H1 (cell line): Measurements from ENCODE around the gene ROBO4. TPM values are rescaled to one million over a fixed set of nuclear protein-coding genes. Genes with fewer than 3 reads are reported as not detected.

ENCODE experiments used
- CTCF ChIA-PET: fragments of 300-600 bp; sonication (Branson Sonifier 250); formaldehyde crosslinking; loops from one replicate; lab custom pipeline; 2021; ENCODE audit not compliant: partially characterized antibody; lab: Charles Lee
- POLR2A ChIA-PET: fragments of 300-600 bp; sonication (Branson Sonifier 250); formaldehyde crosslinking; loops from one replicate; lab custom pipeline; 2021; ENCODE audit warnings: inconsistent platforms; ENCODE audit not compliant: partially characterized antibody; lab: Charles Lee
- DNase-seq, 2 experiments: peaks; one replicate each; pipeline versions ENCODE4 v3.0.0 to v3.0.0-alpha.2; 2010 to 2022; ENCODE audit warnings: low spot score in 2 of 2, low read depth in 1 of 2, mixed read lengths in 1 of 2
- FAIRE-seq: peaks from 2 replicates; lab custom pipeline; 2011; peaks lifted over from hg19 to GRCh38; lab: Jason Lieb, UNC
- H2AFZ ChIP-seq: 2 replicates; pipeline ENCODE4 v1.8.1; 2012; ENCODE audit warnings: low read length, inconsistent platforms
- H2AK5ac ChIP-seq: 2 replicates; pipeline ENCODE4 v1.6.1; 2013; ENCODE audit warnings: low read depth, low read length
- H2BK120ac ChIP-seq: replicated peaks from 2 replicates; pipeline ENCODE3; 2013; ENCODE audit warnings: low read depth, low read length, inconsistent platforms
- H2BK12ac ChIP-seq: 2 replicates; pipeline ENCODE4 v1.6.1; 2013; ENCODE audit warnings: low read depth, low read length
- H2BK15ac ChIP-seq: 2 replicates; pipeline ENCODE4 v1.6.1; 2013; ENCODE audit warnings: low read length
- H2BK20ac ChIP-seq: 2 replicates; pipeline ENCODE4 v1.6.1; 2013; ENCODE audit warnings: low read length
- H2BK5ac ChIP-seq: 2 replicates; pipeline ENCODE4 v1.6.1; 2013; ENCODE audit warnings: low read depth, low read length
- H3K14ac ChIP-seq: 2 replicates; pipeline ENCODE4 v1.6.1; 2013; ENCODE audit warnings: inconsistent platforms; ENCODE audit not compliant: insufficient read length
- H3K18ac ChIP-seq: 2 replicates; pipeline ENCODE4 v1.6.1; 2013; ENCODE audit warnings: low read length; ENCODE audit errors: extremely low read depth
- H3K23ac ChIP-seq: 2 replicates; pipeline ENCODE4 v1.6.1; 2013; ENCODE audit warnings: inconsistent platforms; ENCODE audit not compliant: insufficient read length
- H3K23me2 ChIP-seq: 2 replicates; pipeline ENCODE4 v1.6.1; 2013; ENCODE audit warnings: low read depth, low read length
- H3K27ac ChIP-seq: 2 replicates; pipeline ENCODE4 v1.6.1; 2011; ENCODE audit warnings: low read depth, low read length, inconsistent platforms
- H3K27me3 ChIP-seq, 4 experiments: replicated peaks in 1 of 4; 1 replicate in 1 of 4; 2 replicates in 3 of 4; pipeline versions ENCODE4 v1.6.1 to v1.8.1; 2011 to 2013; ENCODE audit warnings: low read length in 3 of 4, mild to moderate bottlenecking in 3 of 4, inconsistent platforms in 2 of 4, mixed read lengths in 2 of 4, moderate library complexity in 1 of 4; ENCODE audit not compliant: control insufficient read depth in 3 of 4, insufficient read depth in 3 of 4; ENCODE audit errors: extremely low read depth in 1 of 4
- H3K36me3 ChIP-seq, 4 experiments: 2 replicates each; pipeline versions ENCODE4 v1.6.1 to v1.8.1; 2011 to 2013; ENCODE audit warnings: mild to moderate bottlenecking in 4 of 4, low read length in 3 of 4, moderate library complexity in 2 of 4, control low read depth in 1 of 4, inconsistent platforms in 1 of 4; ENCODE audit not compliant: insufficient read depth in 4 of 4, control insufficient read depth in 2 of 4
- H3K4ac ChIP-seq: replicated peaks from 2 replicates; pipeline ENCODE3; 2013; ENCODE audit warnings: low read length, low read depth, mixed read lengths, inconsistent platforms; ENCODE audit not compliant: insufficient read length
- H3K4me1 ChIP-seq, 4 experiments: replicated peaks in 1 of 4; 1 replicate in 1 of 4; 2 replicates in 3 of 4; pipeline versions ENCODE4 v1.6.1 to v1.8.1; 2011 to 2013; ENCODE audit warnings: low read length in 3 of 4, inconsistent platforms in 2 of 4, mixed read lengths in 1 of 4; ENCODE audit not compliant: insufficient read depth in 4 of 4, control insufficient read depth in 3 of 4
- H3K4me2 ChIP-seq, 2 experiments: 2 replicates each; pipeline versions ENCODE4 v1.6.1 to v1.8.1; 2011 to 2013; ENCODE audit warnings: low read depth in 2 of 2, low read length in 2 of 2, control low read depth in 1 of 2, inconsistent platforms in 1 of 2, mild to moderate bottlenecking in 1 of 2; ENCODE audit not compliant: insufficient read depth in 1 of 2
- H3K4me3 ChIP-seq, 4 experiments: fragments of 200-600, 300-600 bp in 1 of 4; sonication (generic), shearing (Covaris generic), sonication (Bioruptor Twin) in 1 of 4; 2 replicates each; pipeline versions ENCODE4 v1.5.1 to v1.8.1; 2011 to 2016; ENCODE audit warnings: low read length in 4 of 4, low read depth in 3 of 4, control low read depth in 2 of 4, inconsistent platforms in 2 of 4, mild to moderate bottlenecking in 2 of 4, mixed read lengths in 1 of 4, moderate library complexity in 1 of 4; ENCODE audit not compliant: insufficient read depth in 2 of 4; ENCODE audit errors: extremely low read depth in 1 of 4
- H3K56ac ChIP-seq: replicated peaks from 2 replicates; pipeline ENCODE3; 2013; ENCODE audit warnings: low read depth, mild to moderate bottlenecking, mixed read lengths, low read length, inconsistent platforms; ENCODE audit not compliant: insufficient read length
- H3K79me1 ChIP-seq: 2 replicates; pipeline ENCODE4 v1.6.1; 2013; ENCODE audit warnings: low read depth, low read length, control low read depth
- H3K79me2 ChIP-seq, 2 experiments: 2 replicates each; pipeline versions ENCODE4 v1.6.1 to v1.8.1; 2012 to 2013; ENCODE audit warnings: low read length in 2 of 2, mild to moderate bottlenecking in 2 of 2, inconsistent platforms in 1 of 2; ENCODE audit not compliant: insufficient read depth in 2 of 2, control insufficient read depth in 1 of 2
- H3K9ac ChIP-seq, 4 experiments: replicated peaks in 1 of 4; 1 replicate in 1 of 4; 2 replicates in 3 of 4; pipeline versions ENCODE4 v1.6.1 to v1.8.1; 2011 to 2013; ENCODE audit warnings: low read depth in 3 of 4, low read length in 3 of 4, control low read depth in 2 of 4, mild to moderate bottlenecking in 2 of 4, moderate library complexity in 2 of 4, inconsistent platforms in 1 of 4; ENCODE audit errors: extremely low read depth in 1 of 4
- H3K9me3 ChIP-seq, 2 experiments: 2 replicates each; pipeline versions ENCODE4 v1.6.1 to v1.8.1; 2012 to 2013; ENCODE audit warnings: mild to moderate bottlenecking in 2 of 2, moderate library complexity in 2 of 2, control low read depth in 1 of 2, inconsistent platforms in 1 of 2, low read depth in 1 of 2, low read length in 1 of 2, mixed read lengths in 1 of 2; ENCODE audit not compliant: insufficient read depth in 2 of 2
- H4K20me1 ChIP-seq, 2 experiments: replicated peaks in 1 of 2; 2 replicates each; pipeline versions ENCODE3 to v1.8.1; 2011 to 2013; ENCODE audit warnings: inconsistent platforms in 2 of 2, low read length in 2 of 2, mild to moderate bottlenecking in 1 of 2; ENCODE audit not compliant: insufficient read depth in 2 of 2, control insufficient read depth in 1 of 2
- H4K5ac ChIP-seq: 2 replicates; pipeline ENCODE4 v1.6.1; 2013; ENCODE audit warnings: low read length, low read depth, mixed read lengths, inconsistent platforms; ENCODE audit not compliant: insufficient read length
- H4K8ac ChIP-seq: 2 replicates; pipeline ENCODE4 v1.8.0; 2013; ENCODE audit warnings: mild to moderate bottlenecking, moderate library complexity, low read length, inconsistent platforms; ENCODE audit not compliant: insufficient read depth; ENCODE audit errors: extremely low read depth
- H4K91ac ChIP-seq: replicated peaks from 2 replicates; pipeline ENCODE3; 2013; ENCODE audit warnings: low read length, mixed read lengths, inconsistent platforms; ENCODE audit not compliant: insufficient read length
- POLR2AphosphoS5 ChIP-seq: IDR thresholded peaks from 2 replicates; pipeline ENCODE4 v1.6.1; 2011; ENCODE audit warnings: low read depth, low read length
- RAD21 ChIP-seq, 2 experiments: IDR thresholded peaks in 1 of 2; conservative IDR thresholded peaks in 1 of 2; 2 replicates each; pipeline ENCODE4 v1.6.1; 2011; ENCODE audit warnings: low read depth in 2 of 2, low read length in 2 of 2, improper control_type of control experiment in 1 of 2, inconsistent platforms in 1 of 2, mild to moderate bottlenecking in 1 of 2, moderate library complexity in 1 of 2
- RFX5 ChIP-seq: IDR thresholded peaks from 2 replicates; pipeline ENCODE4 v1.6.1; 2011; ENCODE audit warnings: low read depth, low read length, improper control_type of control experiment, borderline replicate concordance
- RXRA ChIP-seq: IDR thresholded peaks from 2 replicates; pipeline ENCODE4 v1.6.1; 2011; ENCODE audit warnings: low read depth, mild to moderate bottlenecking, low read length, moderate library complexity; ENCODE audit not compliant: insufficient read depth
- SAP30 ChIP-seq: fragments of 300-600 bp; sonication (generic); IDR thresholded peaks from 2 replicates; pipeline ENCODE4 v1.7.1; 2012; ENCODE audit warnings: low read length, moderate library complexity, mild to moderate bottlenecking, inconsistent platforms; ENCODE audit not compliant: insufficient read depth, insufficient replicate concordance
- SRF ChIP-seq: IDR thresholded peaks from 2 replicates; pipeline ENCODE4 v1.6.1; 2011; ENCODE audit warnings: mild to moderate bottlenecking, low read depth, low read length, moderate library complexity
- TAF7 ChIP-seq: optimal IDR thresholded peaks from 2 replicates; pipeline ENCODE3; 2011; ENCODE audit warnings: low read depth, mild to moderate bottlenecking, inconsistent platforms, low read length, moderate library complexity, borderline replicate concordance
- WGBS, 2 experiments: shearing (Covaris generic) in 1 of 2; methylation state at CpG; one replicate each; pipeline versions ENCODE4 v1.1.6 to v1.1.7; 2013 to 2015; ENCODE audit warnings: low lambda C conversion rate in 2 of 2, mixed read lengths in 2 of 2, inconsistent platforms in 1 of 2, low coverage in 1 of 2, missing lambda C conversion rate in 1 of 2; ENCODE audit not compliant: insufficient replicate concordance in 2 of 2, insufficient coverage in 1 of 2, insufficient read length in 1 of 2; ENCODE audit errors: extremely low coverage in 1 of 2, missing lambda C conversion rate in 1 of 2; 5-methylcytosine and 5-hydroxymethylcytosine counted together
- polyA plus RNA-seq, 7 experiments: library from polyadenylated mRNA; depleted of rRNA in 3 of 7; stranded (reverse) in 5 of 7; unstranded in 2 of 7; fragments of >200 nt in 5 of 7; fragments of 200-250 nt in 2 of 7; gene quantifications; 1 replicate in 5 of 7; 2 replicates in 1 of 7; 4 replicates in 1 of 7; pipeline versions ENCODE4 v1.2.1 to v1.2.3, GENCODE V29; 2011 to 2013; ENCODE audit warnings: missing spikeins in 2 of 7, mixed read lengths in 2 of 7
- total RNA-seq: library from RNA; stranded (reverse); fragmentation: NEBNext Ultra II Directional; extraction: Animal tissue kit (Norgen Biotek cat#: 25700); gene quantifications from 2 replicates; pipeline ENCODE4 v1.2.1, GENCODE V29; 2021
- TF ChIP-seq, protein P1 (sequence below), 3 experiments: IDR thresholded peaks; 1 replicate in 2 of 3; 2 replicates in 1 of 3; pipeline versions ENCODE4 v1.5.1 to v1.6.1; 2011; ENCODE audit warnings: low read length in 3 of 3, mild to moderate bottlenecking in 3 of 3, inconsistent platforms in 2 of 3, low read depth in 1 of 3, moderate library complexity in 1 of 3; ENCODE audit not compliant: insufficient read depth in 1 of 3; ENCODE audit errors: control extremely low read depth in 1 of 3
- TF ChIP-seq, protein P2 (sequence below): IDR thresholded peaks from 2 replicates; pipeline ENCODE4 v1.6.1; 2011; ENCODE audit warnings: low read length, improper control_type of control experiment

ROBO4 gene
- total and polyA plus RNA-seq, 2 of the 8 experiments (the other 6 are each of a cell fraction or from before 2014, with no cell fraction given) = 0.03 TPM; not detected in 1

DNA sequence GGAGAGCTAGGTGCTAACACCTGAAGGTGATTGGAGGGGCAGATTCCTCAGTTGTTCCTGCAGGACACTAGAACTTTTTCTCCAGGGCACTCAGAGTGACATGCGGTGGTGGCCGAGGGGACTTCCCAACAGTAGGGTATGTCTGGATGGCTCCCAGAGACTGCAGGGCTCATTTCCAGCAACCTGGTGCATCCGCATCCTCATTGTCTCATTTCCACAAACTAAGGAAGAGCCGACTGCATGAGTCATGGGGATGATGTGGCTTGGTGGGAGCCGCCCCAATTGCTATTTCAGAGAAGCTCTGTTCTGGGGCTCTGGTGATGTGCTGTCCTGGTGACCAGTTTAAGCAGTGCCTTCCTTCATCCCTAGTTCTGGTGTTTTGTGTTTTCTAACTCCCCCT is 2.8 kb upstream of the ROBO4 start:
- Histone ChIP-seq H3K9ac (no peak overlapping the region), H2BK120ac (no peak overlapping the region), H2BK15ac (no peak overlapping the region), H4K20me1 (no peaks in the 10 kb centered on the region), H3K4me1 (peaks cover 0 to 2% (median 1%) of the 10 kb centered on the region in 4 experiments; a peak in 3 of 7 replicates), H3K36me3 (no peaks in the 10 kb centered on the region), H3K9me3 (no peaks in the 10 kb centered on the region), H3K27me3 (peaks cover 0 to 6% (median 0%) of the 10 kb centered on the region in 4 experiments; a peak in 3 of 7 replicates), H3K23ac (no peak overlapping the region), H2AFZ (no peak overlapping the region), H2BK5ac (no peak overlapping the region), H3K4me3 (no peak overlapping the region), H3K23me2 (no peaks in the 10 kb centered on the region), H4K5ac (no peak overlapping the region), H4K8ac (no peak overlapping the region), H3K56ac (no peak overlapping the region), H3K79me2 (no peaks in the 10 kb centered on the region), H3K18ac (peak overlapping the region; percentile 13; the same call in 1 of the 2 replicates), H2AK5ac (no peak overlapping the region), H3K79me1 (no peaks in the 10 kb centered on the region), H3K14ac (no peak overlapping the region), H3K4me2 (no peak overlapping the region), H3K27ac (no peak overlapping the region), H2BK12ac (no peak overlapping the region), H4K91ac (no peak overlapping the region), H3K4ac (no peak overlapping the region), H2BK20ac (no peak overlapping the region)
- POLR2A ChIA-PET = no interaction called here
- 80% methylated on average over 5 of the region's 5 CpGs; no CpG with 5 or more reads in 1 of the 2 experiments for WGBS, 2 experiments
- CTCF ChIA-PET = interaction anchor here (0.6 to 4.1 kb wide), 10 partner anchors 8 to 190 kb away, joined by 3 to 13 read pairs (median 6); partner anchors contain the start of gene HEPACAM
- FAIRE-seq (no peak), DNase-seq (peak in 1 of 2 experiments; percentile 43)
- TF ChIP-seq POLR2AphosphoS5 = no peak
- TF ChIP-seq SAP30 = no peak
- TF ChIP-seq RFX5 = no peak
- TF ChIP-seq, protein P1, sequence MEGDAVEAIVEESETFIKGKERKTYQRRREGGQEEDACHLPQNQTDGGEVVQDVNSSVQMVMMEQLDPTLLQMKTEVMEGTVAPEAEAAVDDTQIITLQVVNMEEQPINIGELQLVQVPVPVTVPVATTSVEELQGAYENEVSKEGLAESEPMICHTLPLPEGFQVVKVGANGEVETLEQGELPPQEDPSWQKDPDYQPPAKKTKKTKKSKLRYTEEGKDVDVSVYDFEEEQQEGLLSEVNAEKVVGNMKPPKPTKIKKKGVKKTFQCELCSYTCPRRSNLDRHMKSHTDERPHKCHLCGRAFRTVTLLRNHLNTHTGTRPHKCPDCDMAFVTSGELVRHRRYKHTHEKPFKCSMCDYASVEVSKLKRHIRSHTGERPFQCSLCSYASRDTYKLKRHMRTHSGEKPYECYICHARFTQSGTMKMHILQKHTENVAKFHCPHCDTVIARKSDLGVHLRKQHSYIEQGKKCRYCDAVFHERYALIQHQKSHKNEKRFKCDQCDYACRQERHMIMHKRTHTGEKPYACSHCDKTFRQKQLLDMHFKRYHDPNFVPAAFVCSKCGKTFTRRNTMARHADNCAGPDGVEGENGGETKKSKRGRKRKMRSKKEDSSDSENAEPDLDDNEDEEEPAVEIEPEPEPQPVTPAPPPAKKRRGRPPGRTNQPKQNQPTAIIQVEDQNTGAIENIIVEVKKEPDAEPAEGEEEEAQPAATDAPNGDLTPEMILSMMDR (IDR thresholded peaks at IDR 0.05; ENCODE audit: control extremely low read depth in 1 of 3, insufficient read depth in 1 of 3, low read depth in 1 of 3, low read length in 3 of 3) = no peak
- no peak for TF ChIP-seq SRF
- TF ChIP-seq, protein P2, sequence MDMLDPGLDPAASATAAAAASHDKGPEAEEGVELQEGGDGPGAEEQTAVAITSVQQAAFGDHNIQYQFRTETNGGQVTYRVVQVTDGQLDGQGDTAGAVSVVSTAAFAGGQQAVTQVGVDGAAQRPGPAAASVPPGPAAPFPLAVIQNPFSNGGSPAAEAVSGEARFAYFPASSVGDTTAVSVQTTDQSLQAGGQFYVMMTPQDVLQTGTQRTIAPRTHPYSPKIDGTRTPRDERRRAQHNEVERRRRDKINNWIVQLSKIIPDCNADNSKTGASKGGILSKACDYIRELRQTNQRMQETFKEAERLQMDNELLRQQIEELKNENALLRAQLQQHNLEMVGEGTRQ = no peak
- TF ChIP-seq TAF7 = no peak
- TF ChIP-seq RAD21 (IDR thresholded peaks at IDR 0.05 in 1 of 2, conservative IDR thresholded peaks at IDR 0.05 in 1 of 2; ENCODE audit: low read depth in 2 of 2, low read length in 2 of 2) = no peak
- TF ChIP-seq RXRA = no peak
